RPMI8226 (cell line): ENCODE measurements around the gene SNAPC4.
"Not testable (repeated sequence)": the region's sequence is repeated elsewhere in the genome, so short reads cannot be mapped to it uniquely, and the experiment has no call there.

Source experiments
- DNase-seq: peaks from one replicate; pipeline ENCODE4 v3.0.0-alpha.2; 2015

Gene SNAPC4

GRCh38 chr9:136409557-136410455, 9.8 kb upstream of the SNAPC4 start:
- DNase-seq = peak; percentile 75

DNA sequence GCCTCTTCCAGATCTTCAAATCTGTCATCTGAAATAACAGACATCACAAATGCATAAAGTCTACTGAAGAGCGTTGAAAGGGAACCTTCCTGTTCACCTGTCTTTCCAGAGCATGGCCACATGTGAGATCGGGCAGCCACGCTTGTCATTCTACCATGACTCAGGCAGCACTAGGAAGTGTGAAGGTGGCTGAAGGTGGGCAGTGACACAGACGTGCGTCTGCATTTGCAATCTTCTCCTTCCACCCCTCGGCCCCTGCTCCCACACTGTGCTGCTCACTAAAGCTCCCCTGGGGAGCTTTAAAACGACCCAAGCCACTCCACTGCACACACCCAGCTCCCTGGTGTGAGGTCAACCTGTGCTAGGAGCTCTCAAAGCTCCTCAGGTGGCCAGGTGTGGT, 7.9 kb upstream of the SNAPC4 start:
- DNase-seq = no peak

GRCh38 chr9:136407061-136407460, 7.1 kb upstream of the SNAPC4 start:
- not testable (repeated sequence) for DNase-seq

GRCh38 chr9:136405904-136406303, 5.9 kb upstream of the SNAPC4 start:
- not testable (repeated sequence) for DNase-seq

GRCh38 chr9:136405481-136405880, 5.5 kb upstream of the SNAPC4 start:
- no peak for DNase-seq

- DNase-seq = no peak
These were observed 4.8 kb upstream of the SNAPC4 start for GRCh38 chr9:136404801-136405136.

GRCh38 chr9:136403915-136404800, 4.2 kb upstream of the SNAPC4 start:
- DNase-seq = no peak

GRCh38 chr9:136403538-136403914, 3.6 kb upstream of the SNAPC4 start:
- no peak for DNase-seq

GRCh38 chr9:136402067-136402466, 2.1 kb upstream of the SNAPC4 start:
- DNase-seq = no peak

DNA sequence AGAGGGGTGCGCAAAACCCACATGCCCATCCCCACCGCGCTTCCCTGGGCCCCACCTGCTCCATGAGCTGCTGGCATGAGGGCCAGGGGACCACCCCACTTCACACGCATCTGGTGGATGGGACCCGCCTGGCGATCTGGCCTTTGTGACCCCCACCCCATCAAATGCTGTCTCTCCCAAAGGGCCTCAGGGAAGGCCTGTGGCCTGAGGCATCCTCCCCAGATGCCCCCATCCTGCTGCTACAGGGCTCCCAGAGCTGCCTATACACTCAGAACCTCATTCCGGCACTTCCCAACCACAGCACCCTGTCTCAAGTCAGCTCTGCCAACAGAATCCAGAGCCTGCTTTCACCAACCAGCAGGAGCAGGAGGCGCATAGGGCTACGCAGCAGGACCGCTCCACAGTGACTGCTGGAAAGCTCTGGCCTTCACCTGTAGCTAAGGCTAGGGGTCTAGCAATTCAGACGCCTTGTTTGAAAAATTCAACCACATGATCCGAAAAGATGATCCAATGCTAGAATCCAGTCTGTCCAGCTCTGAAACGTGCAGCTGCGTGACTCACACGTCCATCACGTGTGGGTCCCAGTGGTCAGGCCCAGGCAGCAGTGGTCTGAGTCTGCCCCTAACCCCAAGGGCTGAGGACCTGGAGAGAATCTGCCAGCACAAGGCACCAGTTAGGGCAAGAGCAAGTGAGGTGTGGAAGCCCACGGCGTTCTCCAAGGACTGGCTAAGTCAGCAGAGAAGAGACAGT, 1.4 kb upstream of the SNAPC4 start:
- DNase-seq = no peak

GRCh38 chr9:136399176-136400037, 563 bp downstream of the SNAPC4 start:
- DNase-seq = peak; percentile 62

DNA sequence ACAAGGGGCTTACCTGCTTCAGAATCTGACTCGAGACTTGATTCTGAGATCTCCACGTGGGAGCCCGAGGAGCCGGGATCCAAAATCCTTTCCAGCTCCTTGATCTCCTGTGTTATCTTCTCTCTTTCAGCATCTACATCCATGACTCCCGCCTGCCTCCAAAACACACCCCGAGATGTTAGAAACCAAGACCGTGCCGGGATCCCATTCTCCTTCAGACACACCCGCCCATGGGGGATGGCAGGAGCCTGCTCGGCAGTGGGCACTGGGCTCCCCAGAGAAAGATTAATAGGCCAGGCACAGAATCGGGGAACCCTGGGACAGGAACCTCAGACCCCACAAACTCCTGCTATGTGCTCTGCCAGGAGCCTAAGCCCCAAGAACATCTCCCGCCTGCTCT, 1.7 kb downstream of the SNAPC4 start:
- no peak for DNase-seq

GRCh38 chr9:136397643-136398042, 2.3 kb downstream of the SNAPC4 start:
- DNase-seq = no peak

DNA sequence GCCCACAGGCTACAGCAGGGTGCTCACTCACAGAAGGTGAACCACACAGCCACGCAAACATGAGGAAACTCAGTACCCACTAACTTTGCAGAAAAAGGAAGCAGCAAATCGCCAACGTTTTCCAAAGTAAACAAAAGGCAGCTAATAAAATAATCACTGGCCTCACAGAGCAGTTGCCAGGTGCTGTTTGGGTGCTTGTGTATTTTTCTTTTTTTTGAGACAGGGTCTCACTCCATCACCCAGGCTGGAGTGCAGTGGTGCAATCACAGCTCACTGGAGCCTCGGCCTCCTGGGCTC, 3.8 kb downstream of the SNAPC4 start:
- DNase-seq = no peak

DNA sequence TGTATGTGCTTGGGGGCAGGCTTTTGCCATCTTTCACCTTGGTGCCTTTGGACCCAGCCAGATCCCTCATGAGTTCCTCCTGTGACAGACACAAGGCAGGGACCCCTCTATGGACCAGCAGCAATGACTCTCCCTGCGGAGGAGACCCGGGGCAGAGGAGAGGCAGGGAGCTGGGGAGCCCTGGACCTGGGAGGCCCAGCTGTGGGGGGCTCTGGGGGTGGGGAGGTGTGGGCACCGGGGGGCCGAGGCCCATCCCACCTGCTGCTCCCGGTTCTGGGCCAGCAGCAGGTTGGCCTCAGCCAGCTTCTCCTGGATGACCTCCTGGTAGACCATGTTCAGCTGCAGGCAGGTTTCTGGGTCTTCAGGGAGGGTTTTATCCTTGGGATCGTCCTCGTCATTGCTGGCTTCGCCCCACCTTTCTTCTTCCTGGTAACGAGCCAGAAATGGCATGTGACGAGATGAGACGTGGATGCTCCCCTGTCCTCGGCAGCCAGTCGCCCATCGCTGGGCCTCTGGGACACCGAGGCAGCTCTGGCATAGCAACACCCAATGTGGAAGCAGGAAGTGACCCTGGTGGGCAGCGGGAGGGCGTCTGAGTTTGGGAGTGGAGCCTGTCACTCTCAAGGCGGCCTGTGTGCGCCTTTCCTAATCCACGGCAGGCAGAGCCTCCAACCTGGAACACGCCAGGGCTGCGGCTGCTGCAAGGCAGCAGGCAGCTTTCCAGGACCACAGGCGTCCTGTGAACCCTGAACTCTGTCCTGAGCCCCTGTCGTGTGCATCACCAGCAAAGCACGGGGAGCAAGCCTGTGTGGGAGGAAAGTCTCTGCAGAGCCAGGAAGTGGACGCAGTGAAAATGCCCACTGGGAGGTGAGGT, 4.4 kb downstream of the SNAPC4 start:
- no peak for DNase-seq

DNA sequence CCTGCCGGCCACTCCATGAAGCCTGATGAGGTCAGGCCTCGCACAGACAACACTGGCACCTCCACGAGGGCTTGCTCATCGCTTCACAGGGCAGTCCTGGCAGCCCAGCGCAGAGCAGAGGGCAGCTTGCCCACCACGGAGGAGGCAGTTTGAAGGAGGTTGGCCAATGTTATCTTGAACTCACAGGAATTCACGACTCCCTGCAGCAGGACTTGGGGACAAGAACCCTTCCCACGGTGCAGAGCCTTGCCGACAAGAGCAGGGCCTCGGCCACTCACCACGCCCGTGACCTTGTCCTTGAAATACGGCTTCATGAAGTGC, 5.0 kb downstream of the SNAPC4 start:
- no peak for DNase-seq

DNA sequence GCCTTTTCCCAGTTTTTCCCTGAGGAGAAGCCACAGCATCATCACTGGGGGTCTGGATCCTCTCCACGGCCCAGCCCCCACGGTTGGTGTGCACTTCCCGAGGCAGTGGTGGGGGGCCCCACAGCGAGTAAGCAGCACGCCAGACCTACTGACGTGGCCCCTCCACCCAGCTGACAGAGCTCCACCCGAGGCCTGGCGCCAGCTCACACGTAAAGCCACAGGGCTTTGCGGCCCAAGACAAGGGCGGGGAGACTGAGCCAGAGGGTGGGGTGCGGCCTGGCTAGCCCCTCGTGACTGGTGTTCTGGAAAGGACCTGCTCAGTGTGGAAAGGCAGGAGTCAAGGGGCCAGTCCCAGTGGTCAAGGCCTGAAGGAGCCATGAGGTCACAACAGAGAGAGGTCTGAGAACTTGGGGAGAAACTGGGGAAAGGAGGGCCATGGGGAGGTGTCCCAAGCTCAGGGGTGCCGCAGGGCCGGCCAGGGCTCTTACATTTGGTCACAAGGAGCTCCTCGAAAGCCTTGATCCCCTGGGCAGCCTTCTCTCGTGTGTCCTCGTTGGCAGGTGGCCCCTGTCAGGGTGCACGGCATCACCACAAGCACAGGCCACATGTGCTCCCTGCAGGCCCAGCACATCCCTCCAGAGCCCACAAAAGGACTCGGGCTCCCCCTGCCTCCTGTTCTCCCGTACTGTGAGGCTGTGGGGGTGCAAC, 5.5 kb downstream of the SNAPC4 start:
- DNase-seq = no peak

DNA sequence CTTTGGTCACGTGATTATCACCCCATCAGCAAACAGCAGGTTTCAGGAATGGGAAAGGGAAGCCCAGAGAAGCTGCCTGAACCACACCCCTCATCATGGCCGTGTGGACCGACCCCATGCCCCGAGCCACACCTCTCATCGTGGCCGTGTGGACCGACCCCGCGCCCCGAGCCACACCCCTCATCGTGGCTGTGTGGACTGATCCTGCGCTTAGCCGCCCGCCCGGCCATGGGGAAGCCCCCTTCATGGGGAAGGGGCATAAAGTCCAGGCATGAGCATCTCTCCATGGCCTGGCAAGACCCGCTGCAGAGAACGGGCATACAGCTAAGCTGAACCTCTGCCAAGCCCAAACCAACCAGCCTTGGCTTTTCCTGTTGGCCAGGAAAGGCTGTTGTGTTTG, 6.4 kb downstream of the SNAPC4 start:
- DNase-seq = no peak

- DNase-seq = no peak
These were observed 7.2 kb downstream of the SNAPC4 start for GRCh38 chr9:136392538-136393449.
